GM18520 (cell line): ENCODE results near the gene CMTR1.

Experiments
- ATAC-seq: cut with Tn5 transposase; IDR thresholded peaks from one replicate; pipeline ENCODE4 v1.9.1; 2021; ENCODE audit not compliant: unreplicated experiment

The CMTR1 gene

GRCh38 chr6:37477191-37477590 is 44.2 kb downstream of the CMTR1 start:
- ATAC-seq, result no peak

DNA sequence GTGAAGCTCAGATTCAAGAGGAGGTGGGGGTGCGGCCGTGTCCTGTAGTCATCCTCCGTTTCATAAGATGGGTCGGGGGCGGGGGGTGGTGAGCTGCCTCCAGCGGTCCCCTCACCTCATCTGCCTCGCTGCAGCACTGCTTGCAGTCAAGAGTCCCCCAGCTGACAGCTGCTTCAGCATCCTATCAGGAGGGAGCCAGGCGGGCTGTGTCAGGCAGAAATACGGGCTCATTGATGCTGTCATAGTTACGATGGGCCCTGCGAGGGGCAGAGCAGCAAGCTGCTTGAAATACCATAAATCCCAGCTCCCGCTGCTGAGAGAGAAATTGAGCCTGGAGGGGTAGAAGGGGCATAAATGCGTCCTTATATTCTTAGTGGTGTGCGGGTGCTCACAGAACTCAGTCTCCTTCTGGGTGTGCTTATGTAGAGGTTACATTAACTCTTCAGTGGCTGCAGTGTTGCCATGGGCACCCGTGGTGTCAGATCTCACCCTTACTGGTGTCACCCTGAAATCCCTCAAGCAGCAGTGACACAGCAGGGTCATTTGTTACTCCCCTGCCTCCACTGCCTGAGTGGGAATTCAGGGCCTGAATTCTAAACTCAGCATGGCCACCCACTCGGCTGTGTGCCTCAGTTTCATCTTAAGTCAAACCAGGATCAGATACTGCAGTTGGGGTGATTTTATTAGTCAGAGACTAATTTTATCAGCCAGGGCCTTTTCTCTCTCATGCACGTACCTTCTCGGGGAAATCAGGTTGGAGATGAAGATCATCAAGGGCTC is 44.8 kb downstream of the CMTR1 start:
- ATAC-seq, result no peak

- ATAC-seq, result no peak
Measured at GRCh38 chr6:37478827-37479226, 45.8 kb downstream of the CMTR1 start.

DNA sequence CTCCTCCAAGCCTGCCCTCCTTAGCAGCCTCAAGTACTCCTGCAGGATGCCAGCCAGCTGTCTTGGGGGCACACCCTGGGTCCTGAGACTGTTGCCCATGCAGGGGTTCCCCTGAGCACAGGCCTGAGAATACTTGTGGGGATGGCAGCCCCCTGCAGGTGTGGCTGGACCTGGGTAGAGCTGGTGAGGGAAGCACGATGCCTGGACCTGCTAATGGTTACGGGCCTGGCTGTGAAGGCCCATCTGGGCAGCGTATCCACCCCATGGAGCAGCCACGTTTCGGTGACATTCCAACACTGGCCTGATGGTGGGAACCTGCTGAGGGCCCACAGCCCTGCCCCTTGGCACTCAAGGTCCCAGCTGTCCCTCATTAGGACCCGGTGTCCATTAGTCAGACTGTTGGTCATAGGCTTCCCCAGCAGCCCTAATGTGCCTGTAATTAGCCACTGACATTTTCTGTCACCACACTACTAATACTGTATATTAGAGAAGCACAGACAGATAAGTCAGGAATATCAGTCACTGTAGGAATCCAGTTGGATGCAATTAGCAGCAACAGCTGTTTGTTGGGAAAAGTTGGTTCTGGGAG is 46.3 kb downstream of the CMTR1 start:
- ATAC-seq, result no peak

DNA sequence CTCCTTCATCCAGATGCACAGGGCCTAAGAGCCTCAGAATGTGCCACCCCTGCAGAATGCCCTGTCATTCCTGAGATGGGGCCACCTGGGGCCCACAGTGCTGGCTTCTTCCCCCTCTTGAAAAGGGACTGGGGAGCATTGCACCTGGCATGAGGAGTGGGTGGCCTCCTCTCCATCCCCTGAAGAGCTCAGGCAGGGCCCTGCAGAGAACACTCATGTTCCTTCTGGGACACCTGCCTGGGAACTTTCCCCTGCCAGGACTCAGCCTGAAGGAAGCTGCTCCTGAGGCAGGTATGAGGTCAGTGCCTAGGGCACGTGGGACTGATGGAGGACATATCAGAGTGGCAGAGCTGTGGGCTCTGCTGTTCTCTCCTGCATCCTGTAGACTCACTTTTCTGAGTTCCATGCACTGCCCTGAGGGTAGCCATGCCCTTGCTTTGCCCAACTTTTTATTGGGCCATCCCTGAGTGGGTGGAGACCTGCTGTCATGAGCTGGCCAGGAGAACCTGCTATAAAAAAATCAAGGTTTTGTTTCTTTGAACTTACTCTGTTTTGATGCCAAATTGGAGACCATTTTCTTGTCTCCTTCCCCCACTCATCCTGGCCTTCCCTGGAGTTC is 47.2 kb downstream of the CMTR1 start:
- no peak for ATAC-seq

GRCh38 chr6:37480951-37481534 is 48.0 kb downstream of the CMTR1 start:
- no peak for ATAC-seq

- ATAC-seq, result no peak
Measured at GRCh38 chr6:37481711-37482605, 48.9 kb downstream of the CMTR1 start.

DNA sequence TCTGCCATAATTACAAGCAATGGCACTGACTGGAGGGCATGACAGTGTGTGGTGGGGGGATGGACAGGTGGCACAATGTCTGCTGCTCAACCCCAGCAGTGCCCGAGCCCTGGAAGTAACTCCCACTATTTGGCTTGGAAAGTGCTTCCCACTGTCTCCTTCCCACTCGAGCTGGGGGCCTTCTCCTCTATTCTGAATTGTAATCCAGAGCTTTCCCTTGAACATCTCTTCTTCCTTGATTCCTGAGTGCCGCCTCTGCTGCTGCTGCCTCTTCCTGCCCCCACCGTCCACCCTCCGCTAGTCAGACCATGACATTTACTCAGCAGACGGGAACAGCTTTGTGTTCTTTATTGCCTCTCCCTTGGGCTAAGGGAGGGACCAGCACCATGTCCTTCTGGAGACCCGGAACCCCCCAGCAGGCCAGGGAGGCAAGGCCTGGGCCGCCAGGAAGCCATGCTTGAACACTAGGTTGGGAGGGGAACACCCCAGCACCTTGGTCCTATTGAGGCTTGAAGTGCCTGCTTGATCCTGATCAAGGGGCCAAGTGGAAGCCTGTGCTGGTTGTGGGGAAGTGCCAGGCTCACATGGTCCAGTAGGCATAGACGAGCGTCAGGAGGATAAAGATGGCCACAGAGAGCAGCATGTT is 49.7 kb downstream of the CMTR1 start:
- no peak for ATAC-seq

DNA sequence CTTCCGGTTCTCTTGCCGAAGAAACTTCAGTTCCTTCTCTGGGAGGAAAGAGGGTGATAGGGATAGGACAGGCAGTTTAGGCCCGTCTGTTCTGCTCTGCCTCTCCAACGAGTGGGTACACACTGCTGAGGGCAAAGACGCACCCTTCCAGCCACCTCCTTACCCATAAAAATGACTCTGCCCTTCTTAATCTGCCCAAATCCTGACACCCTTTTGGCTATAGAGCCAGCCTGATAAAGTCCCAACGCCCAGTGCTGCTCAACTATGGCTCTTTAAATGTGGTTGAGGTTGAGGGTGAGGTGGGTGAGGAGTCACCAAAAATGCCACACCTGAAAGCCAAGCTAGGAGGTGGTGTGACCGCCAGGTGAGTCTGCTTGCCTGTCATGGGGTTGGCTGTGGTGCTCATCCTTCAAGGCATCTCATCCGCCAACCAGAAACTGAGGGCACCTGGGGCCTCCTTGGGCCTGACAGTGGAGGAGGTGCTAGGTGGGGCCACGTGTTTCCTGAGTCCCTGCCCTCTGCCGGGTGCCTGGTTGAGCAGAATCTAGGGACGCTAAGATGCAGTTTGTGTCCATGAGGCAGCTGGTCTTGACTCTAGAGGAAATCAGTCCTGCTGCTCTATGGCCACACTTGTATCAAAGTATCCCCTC is 50.4 kb downstream of the CMTR1 start:
- ATAC-seq, result no peak

- no peak for ATAC-seq
Measured at GRCh38 chr6:37483917-37484785, 51.1 kb downstream of the CMTR1 start.

GRCh38 chr6:37484786-37485170 is 51.8 kb downstream of the CMTR1 start:
- ATAC-seq, result no peak

- no peak for ATAC-seq
Measured at GRCh38 chr6:37485291-37485702, 52.3 kb downstream of the CMTR1 start.

DNA sequence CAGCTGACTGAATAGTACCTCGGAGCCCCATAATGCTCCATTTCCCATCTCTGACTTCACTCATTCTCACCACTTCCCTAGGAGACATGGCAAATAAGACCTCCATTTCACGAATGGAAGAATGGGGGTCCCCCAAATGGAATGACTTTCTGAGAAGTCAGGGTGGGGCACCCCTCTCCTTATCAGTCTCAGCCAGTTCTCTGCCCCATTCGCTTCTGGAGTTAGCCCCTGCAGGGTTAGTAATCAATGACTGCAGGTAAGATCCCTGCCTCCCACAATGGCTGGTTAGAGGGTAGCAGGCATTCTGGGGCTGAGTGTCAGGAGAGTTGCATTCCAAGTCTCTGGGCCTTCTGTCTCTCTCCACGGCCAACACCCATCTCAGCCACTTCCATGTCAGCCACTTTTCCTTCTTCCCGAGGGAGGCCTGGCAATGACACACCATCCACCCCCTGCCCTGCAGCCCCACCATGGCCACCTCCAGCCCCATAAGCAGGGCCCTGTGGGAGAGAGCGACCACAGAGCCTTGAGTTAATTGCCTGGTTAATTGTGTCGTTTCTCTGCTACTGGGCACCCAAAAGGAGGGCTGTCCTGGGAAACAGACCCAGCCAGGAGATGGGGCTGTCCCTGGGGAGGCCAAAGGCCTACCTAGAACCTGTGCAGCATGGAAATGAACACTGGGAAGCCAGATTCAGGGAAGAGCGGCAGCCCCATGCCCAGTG is 53.3 kb downstream of the CMTR1 start:
- no peak for ATAC-seq

- no peak for ATAC-seq
Measured at GRCh38 chr6:37487591-37488380, 54.8 kb downstream of the CMTR1 start.

DNA sequence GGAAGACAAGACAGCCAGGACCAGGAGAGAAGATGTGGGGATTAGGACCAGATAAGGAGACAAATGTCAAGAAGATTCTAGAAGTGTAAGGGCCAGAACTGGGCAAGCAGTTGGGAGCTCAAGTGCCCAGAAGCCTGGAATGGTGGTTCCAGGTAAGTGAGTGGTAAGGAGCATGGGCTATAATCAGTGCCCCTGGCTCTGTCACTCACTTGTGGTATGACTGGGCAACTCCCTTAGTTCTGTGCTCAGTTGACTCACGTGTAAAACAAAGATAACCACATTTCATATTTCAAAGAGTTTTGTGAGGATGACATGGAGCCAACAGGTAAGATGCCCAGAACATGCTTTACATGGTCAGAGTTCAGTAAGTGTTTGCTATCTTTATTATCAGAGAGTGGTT is 55.5 kb downstream of the CMTR1 start:
- no peak for ATAC-seq

GRCh38 chr6:37489697-37490336 is 56.8 kb downstream of the CMTR1 start:
- ATAC-seq, result no peak

DNA sequence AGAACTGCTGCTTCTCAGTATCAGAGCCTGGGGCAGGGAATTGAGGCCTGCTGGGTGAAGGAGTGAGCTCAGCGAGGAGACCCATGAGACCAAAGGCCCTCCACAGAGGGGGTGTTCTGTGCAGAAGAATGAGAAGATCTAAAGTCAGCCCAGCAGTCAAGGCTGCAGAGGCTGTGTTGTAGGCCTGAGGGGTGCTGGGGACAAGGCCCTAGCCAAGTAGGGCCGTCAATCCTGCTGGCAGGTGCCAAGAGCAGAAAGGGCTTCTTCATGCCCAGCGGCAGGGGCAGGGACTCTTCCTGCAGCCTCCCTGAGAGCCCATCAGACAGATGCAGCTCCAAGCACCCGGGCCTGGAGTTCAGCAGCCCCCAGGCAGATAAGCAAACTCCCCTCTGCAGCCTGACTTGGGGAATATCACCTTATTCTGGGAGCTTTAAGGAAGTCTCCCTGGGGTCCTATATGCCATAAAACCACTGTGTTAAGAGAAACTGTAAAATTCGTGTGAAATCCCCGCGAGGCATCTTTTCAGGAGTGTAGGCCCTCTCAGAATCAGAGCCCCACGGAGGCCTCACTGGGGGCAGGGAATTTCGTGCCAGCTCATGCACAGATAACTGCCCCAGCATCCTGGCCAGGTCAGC is 57.6 kb downstream of the CMTR1 start:
- ATAC-seq, result no peak
